Left lobe of liver (tissue), 2 donors: ENCODE results near the gene MRPL10. TPM values are rescaled to one million over a fixed set of nuclear protein-coding genes. Genes with fewer than 3 reads are reported as not detected.

Source experiments
- ATAC-seq: fragments of 200-7000 bp; cut with Tn5 transposase; one replicate; pipeline ENCODE4 v1.9.1; 2020; ENCODE audit warnings: mild to moderate bottlenecking, moderate library complexity
- DNase-seq: peaks from one replicate; pipeline ENCODE4 v3.0.0-alpha.2; 2020; ENCODE audit warnings: low spot score
- total RNA-seq: library from RNA; stranded (reverse); gene quantifications from one replicate; pipeline ENCODE4 v1.2.1, GENCODE V29; 2021
- donor health status: DM: no; HTN: no; CAD: no; lungs with moderate emphysema.
- donor health status: DM: no; HTN: yes; CAD: no.

MRPL10 gene
- total RNA-seq = 16.4 TPM

GRCh38 chr17:47831003-47831933, at the start of gene MRPL10, which contains the start of gene LRRC46:
Gene MRPL10 (minus strand): TSS chr17:47831541. CDS start chr17:47831511, 30 bp downstream.
Gene LRRC46 (plus strand): TSS chr17:47831670. CDS start chr17:47831990, 320 bp downstream.
- ATAC-seq (peak; percentile 94), DNase-seq (peak; percentile 94)

- DNase-seq (no peak), ATAC-seq (no peak)
Observed at GRCh38 chr17:47879776-47880454, 48.6 kb upstream of the MRPL10 start.

DNA sequence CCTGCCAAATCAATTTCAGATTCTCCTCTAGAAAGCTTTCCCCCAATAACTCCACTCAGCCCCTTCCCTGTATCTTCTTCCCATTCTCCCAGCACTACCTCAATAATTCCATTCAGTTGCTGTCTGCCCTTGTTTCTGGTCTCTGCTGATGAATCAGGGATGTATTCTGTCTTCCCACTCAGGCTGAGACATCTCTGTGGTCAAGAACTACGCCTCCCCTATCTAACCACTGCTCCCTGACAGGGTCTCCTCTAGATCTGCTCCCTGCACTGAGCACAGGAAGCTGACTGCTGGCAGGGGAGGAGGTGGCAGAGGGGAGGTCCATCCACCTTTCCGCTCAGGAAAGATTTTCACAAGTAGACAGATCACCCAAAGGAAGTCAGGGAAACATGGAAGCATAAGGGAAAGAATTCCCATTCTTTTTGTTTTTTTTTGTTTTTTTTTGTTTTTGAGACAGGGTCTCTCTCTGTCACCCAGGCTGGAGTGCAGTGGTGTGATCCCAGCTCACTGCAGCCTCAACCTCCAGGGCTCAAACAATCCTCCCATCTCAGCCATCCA, 47.8 kb upstream of the MRPL10 start:
- DNase-seq (no peak), ATAC-seq (no peak)

- DNase-seq = no peak
- no peak for ATAC-seq
Observed at GRCh38 chr17:47878203-47879027, 47.1 kb upstream of the MRPL10 start.

- DNase-seq (no peak), ATAC-seq (no peak)
Observed at GRCh38 chr17:47877368-47878034, 46.2 kb upstream of the MRPL10 start.

DNA sequence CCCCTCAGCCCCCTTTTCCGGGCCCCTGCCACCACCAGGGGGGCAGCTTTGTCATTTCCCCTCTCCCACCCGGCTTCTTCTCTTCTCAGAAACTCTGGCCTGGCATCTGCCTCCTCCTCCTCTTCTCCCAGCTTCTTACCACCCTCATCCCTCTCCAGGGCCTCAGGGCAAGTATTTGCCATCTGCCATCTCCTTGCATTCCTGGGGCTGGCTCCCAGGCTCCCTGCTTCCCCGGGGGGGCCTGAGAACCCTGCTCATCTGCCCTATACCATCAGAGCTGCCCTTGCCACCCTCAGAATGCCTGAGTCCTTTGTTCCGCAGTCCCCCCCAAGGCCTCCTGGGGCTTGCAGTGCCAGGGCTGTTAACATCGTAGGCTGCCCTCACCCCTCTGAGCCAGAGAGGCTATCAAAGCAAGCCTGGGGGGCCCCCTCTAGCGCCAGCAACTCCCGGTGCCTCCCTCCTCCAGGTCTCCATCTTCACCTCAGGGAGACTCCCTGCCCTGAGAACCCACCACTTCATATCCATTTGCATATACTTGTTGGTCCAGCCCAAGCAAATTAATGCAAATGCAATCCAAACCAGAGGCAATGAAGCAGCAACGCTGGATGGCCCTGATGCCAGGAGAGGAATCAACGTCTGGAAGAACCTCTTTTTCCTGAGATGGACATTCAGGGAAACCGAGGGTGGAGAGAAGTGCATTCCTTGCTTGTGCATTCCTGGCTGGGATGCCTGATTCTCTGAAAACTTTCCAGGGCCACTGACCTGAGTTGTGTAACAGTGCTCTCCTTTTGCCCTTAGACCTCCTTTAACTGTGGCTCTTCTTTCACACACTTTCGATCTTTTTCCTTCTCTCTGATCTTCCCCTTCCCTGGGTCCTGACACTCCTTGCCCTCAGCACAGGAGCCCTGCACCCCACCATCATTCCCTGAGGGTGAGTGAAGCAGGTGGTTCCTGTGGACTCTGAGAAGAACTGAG, 44.0 kb upstream of the MRPL10 start:
- ATAC-seq (peak; percentile 90), DNase-seq (no peak)

DNA sequence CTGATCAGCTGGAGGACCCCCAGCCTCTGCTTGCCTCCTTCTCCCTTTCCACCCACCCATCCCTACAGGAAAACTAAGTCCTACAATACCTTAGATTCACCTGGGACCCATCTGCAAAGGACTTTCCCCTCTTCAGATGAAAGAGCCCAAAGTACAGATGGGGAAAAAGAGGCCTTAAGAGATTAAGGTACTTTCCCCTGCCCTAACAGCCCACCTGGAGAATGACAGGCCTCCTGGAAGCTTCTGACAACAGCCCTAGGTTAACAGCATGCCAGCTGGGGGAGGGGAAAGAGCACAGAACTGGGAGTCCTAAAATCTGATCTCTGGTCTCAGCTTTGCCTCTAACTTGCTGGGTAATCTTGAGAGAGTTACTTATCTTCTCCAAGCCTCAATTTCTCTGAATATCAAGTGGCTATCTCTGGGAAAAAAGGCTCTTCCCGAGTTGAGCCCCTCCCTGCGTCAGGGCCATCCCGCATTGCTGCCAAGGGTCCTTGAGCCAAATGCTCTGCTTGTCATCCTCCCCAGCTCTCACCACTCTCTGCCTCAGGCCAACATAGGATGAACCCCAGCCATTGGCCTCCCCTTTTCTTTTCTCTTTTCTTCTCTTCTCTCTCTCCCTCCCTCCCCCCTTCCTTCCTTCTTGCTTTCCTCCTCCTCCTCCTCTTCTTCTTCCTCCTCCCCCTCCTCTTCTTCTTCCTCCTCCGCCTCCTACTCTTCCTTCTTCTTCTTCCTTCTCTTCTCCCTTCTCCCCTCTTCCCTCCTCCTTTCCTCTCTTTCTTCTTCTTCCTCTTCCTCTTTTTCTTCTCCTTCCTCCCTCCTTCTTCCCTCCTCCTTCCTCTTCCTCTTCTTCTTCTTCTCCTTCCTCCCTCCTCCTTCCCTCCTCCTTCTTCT, 42.1 kb upstream of the MRPL10 start:
- DNase-seq = no peak
- ATAC-seq = no peak

DNA sequence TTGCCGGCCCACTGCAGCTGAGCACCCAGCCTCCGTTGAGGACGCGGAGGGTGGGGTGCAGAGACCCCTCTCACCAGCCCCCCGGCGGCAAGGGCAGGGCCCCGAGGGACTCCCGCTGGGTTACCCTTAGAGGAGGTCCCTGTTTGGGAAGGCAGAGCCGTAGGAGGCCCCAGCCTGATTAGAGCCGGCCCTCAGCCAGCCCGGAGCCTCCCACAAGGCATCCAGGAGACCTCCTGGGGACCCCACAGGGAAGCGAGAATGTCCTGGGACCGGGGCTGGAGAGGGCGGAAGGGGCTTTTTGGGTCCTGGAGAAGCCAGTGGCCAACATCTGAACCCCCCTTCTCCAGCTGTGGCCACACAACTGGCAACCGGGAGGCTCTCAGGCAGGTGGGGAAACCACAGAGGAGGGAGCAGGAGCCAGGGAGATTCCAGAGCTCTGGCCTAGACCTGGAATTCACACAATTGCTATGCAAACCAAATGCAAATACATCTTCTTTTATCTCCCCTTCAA, 41.4 kb upstream of the MRPL10 start:
- DNase-seq = no peak
- ATAC-seq = no peak

DNA sequence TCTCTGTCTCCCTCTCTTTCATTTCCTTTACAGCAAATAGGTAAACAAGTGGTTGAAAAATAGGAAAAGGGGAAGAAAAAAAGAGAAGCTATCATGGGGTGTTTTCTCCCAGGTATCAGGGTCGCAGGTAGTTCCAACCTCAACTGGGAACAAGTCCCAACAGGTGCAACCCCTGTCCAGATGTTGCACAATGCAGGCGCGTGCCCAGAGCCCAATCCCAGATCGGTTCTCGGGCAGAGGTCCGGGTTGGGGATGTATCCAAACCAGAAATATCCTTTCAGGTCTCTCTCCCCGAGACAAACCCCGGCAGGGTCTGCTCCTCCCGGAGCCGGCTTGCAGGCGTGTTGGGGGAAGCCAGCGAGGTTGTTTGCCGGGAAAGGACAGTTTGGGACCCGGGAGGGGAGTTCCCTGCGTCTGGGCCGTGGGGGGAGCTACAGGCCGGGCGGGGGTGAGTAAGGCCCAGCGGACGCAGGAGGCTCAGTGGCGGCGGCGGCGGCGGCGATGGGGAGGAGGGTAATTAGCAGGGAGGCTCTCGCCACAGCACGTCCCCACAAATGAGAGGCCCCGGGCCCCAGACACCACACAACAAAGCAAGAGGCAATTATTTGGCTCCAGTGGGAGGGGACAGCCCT, 40.8 kb upstream of the MRPL10 start:
- ATAC-seq = no peak
- DNase-seq = no peak

GRCh38 chr17:47871048-47871447, 39.7 kb upstream of the MRPL10 start:
- DNase-seq (no peak), ATAC-seq (no peak)

DNA sequence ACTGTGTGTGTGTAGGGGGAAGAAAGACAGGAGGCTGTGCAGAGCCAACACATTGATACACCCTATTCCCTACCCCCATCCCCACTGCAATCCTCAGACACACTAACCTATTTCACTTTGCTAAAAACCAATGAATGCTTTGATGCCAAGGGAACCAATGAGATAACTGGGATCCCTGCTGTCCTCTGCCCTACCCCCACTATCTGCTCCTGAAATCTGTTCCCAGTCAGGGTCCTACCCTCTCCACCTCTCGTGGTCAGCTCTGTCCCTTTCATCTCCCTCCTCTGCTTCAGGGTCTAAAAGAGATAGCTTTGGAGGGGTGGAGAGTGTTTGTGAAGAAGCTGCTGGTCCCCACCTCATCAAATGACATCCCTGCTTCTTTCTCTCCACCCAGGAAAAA, 38.7 kb upstream of the MRPL10 start:
- DNase-seq (no peak), ATAC-seq (no peak)

- no peak for ATAC-seq
- DNase-seq = no peak
Observed at GRCh38 chr17:47869114-47869513, 37.8 kb upstream of the MRPL10 start.

GRCh38 chr17:47867813-47868533, 36.6 kb upstream of the MRPL10 start:
- DNase-seq (no peak), ATAC-seq (no peak)

DNA sequence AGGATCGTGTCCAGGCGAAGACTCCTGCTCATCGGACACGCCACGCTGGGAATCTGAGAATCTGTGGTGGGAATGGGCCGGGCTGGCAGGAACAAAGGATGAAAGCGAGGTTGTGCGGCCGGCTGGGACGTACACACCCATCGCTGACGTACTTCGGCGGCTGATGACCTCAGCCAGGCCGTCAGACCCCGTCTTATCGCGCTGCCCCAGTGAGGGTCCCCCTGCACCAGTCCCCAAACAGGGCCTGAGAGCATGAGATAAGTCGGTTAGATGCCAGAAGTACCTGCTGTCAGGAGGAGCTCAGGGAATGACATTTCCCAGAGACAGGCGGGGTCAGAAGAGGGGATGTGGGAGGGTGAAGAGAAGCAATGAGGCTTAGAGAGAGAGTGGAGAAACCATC, 35.6 kb upstream of the MRPL10 start:
- DNase-seq = no peak
- no peak for ATAC-seq

- DNase-seq = no peak
- no peak for ATAC-seq
Observed at GRCh38 chr17:47864791-47865216, 33.5 kb upstream of the MRPL10 start.

GRCh38 chr17:47862621-47863440, 31.5 kb upstream of the MRPL10 start:
- ATAC-seq (peak; percentile 13), DNase-seq (no peak)
